HCT116 (cell line): ENCODE results near the gene ZNF775. TPM values are rescaled to one million over a fixed set of nuclear protein-coding genes. Genes with fewer than 3 reads are reported as not detected.

Experiments
- ATAC-seq: fragments of 200-7000 bp; cut with Tn5 transposase; 2 replicates; pipeline ENCODE4 v1.9.1; 2020; ENCODE audit warnings: mild to moderate bottlenecking, moderate library complexity
- BruUV-seq: library from RNA; stranded (reverse); fragments of 400-500 nt; replicated peaks from 2 replicates; lab custom pipeline; 2021; lab: Mats Ljungman, UMichigan
- CTCF ChIA-PET: fragments of 300-600 bp; sonication (Branson Sonifier 250); formaldehyde crosslinking; loops from one replicate; lab custom pipeline; 2021; ENCODE audit warnings: antibody characterized with exemption; lab: Charles Lee
- POLR2A ChIA-PET: fragments of 300-600, 350-600 bp; sonication (Branson Sonifier 250); formaldehyde crosslinking; loops from one replicate; lab custom pipeline; 2021; ENCODE audit warnings: antibody characterized with exemption; lab: Charles Lee
- RAD21 ChIA-PET, 2 experiments: fragments of 300-600 bp; sonication (Branson Sonifier 250); formaldehyde crosslinking; loops; one replicate each; lab custom pipeline; 2023; ENCODE audit warnings: low total read pairs in 2 of 2; ENCODE audit not compliant: uncharacterized antibody in 2 of 2, unreplicated experiment in 2 of 2, low non-redundant PET in 1 of 2; lab: Charles Lee
- DNase-seq: peaks from one replicate; pipeline ENCODE4 v3.0.0-alpha.2; 2010; ENCODE audit warnings: low read depth, low spot score
- H2AFZ ChIP-seq: fragments of 200-600 bp; shearing (Covaris generic), sonication (generic); 2 replicates; pipeline ENCODE4 v1.6.1; 2017; ENCODE audit warnings: low read depth, mixed run types, mixed read lengths, antibody characterized with exemption, low read length; ENCODE audit not compliant: poor library complexity, severe bottlenecking
- H3K27ac ChIP-seq: 2 replicates; pipeline ENCODE4 v1.5.1; 2012; ENCODE audit warnings: low read depth, low read length
- H3K27me3 ChIP-seq: fragments of 200-600 bp; sonication (generic); 2 replicates; pipeline ENCODE4 v1.6.1; 2016; ENCODE audit warnings: mixed run types, low read length, mixed read lengths; ENCODE audit not compliant: insufficient read depth
- H3K36me3 ChIP-seq, 2 experiments: fragments of 200-500 bp in 1 of 2; fragments of 200-600 bp in 1 of 2; sonication (Bioruptor generic) in 1 of 2; sonication (generic) in 1 of 2; 2 replicates each; pipeline versions ENCODE4 v1.5.1 to v1.6.1; 2014 to 2016; ENCODE audit warnings: low read length in 2 of 2, inconsistent platforms in 1 of 2, mixed read lengths in 1 of 2, mixed run types in 1 of 2; ENCODE audit not compliant: insufficient read depth in 2 of 2, control insufficient read depth in 1 of 2
- H3K4me1 ChIP-seq, 2 experiments: fragments of 200-600 bp in 1 of 2; sonication (generic) in 1 of 2; 2 replicates each; pipeline versions ENCODE4 v1.5.1 to v1.6.1; 2012 to 2017; ENCODE audit warnings: low read length in 2 of 2, inconsistent platforms in 1 of 2, mild to moderate bottlenecking in 1 of 2, mixed read lengths in 1 of 2, mixed run types in 1 of 2, moderate library complexity in 1 of 2; ENCODE audit not compliant: insufficient read depth in 2 of 2, control insufficient read depth in 1 of 2
- H3K4me2 ChIP-seq: fragments of 200-600 bp; sonication (generic); 2 replicates; pipeline ENCODE4 v1.6.1; 2017; ENCODE audit warnings: mixed run types, low read length, mixed read lengths
- H3K4me3 ChIP-seq, 2 experiments: fragments of 200-600 bp in 1 of 2; sonication (generic) in 1 of 2; replicated peaks in 1 of 2; 2 replicates each; pipeline ENCODE4 v1.5.1; 2011 to 2016; ENCODE audit warnings: low read length in 2 of 2, control low read depth in 1 of 2, low read depth in 1 of 2, mild to moderate bottlenecking in 1 of 2, mixed read lengths in 1 of 2, mixed run types in 1 of 2
- H3K79me2 ChIP-seq: fragments of 200-600 bp; sonication (generic); 2 replicates; pipeline ENCODE4 v1.6.1; 2017; ENCODE audit warnings: mild to moderate bottlenecking, mixed run types, low read length, moderate library complexity, mixed read lengths; ENCODE audit not compliant: insufficient read depth
- H3K9ac ChIP-seq: fragments of 200-600 bp; sonication (generic); 2 replicates; pipeline ENCODE4 v1.6.1; 2016; ENCODE audit warnings: low read length, mixed read lengths
- H3K9me2 ChIP-seq: fragments of 200-600 bp; sonication (generic), shearing (Covaris generic); 2 replicates; pipeline ENCODE4 v1.6.1; 2017; ENCODE audit warnings: mixed run types, mild to moderate bottlenecking, moderate library complexity; ENCODE audit not compliant: insufficient read depth
- H3K9me3 ChIP-seq, 2 experiments: fragments of 200-500 bp in 1 of 2; fragments of 200-600 bp in 1 of 2; sonication (Bioruptor generic) in 1 of 2; sonication (generic) in 1 of 2; 2 replicates each; pipeline ENCODE4 v1.6.1; 2014 to 2017; ENCODE audit warnings: low read length in 2 of 2, mixed read lengths in 2 of 2, inconsistent platforms in 1 of 2, low read depth in 1 of 2, mild to moderate bottlenecking in 1 of 2, mixed run types in 1 of 2, moderate library complexity in 1 of 2; ENCODE audit not compliant: control insufficient read depth in 1 of 2, insufficient read depth in 1 of 2
- H4K20me1 ChIP-seq: fragments of 200-600 bp; sonication (generic), shearing (Covaris generic); 2 replicates; pipeline ENCODE4 v1.6.1; 2017; ENCODE audit warnings: mixed run types, mild to moderate bottlenecking, moderate library complexity; ENCODE audit not compliant: insufficient read depth
- CTCF ChIP-seq, 3 experiments: fragments of 200-600 bp in 1 of 3; sonication (generic) in 1 of 3; IDR thresholded peaks in 2 of 3; conservative IDR thresholded peaks in 1 of 3; 2 replicates each; pipeline ENCODE4 v1.5.1; 2012 to 2017; ENCODE audit warnings: low read depth in 2 of 3, low read length in 2 of 3, antibody characterized with exemption in 1 of 3, borderline replicate concordance in 1 of 3, control low read depth in 1 of 3, mild to moderate bottlenecking in 1 of 3, mixed read lengths in 1 of 3, mixed run types in 1 of 3, moderate library complexity in 1 of 3; ENCODE audit not compliant: insufficient read depth in 1 of 3
- EZH2 ChIP-seq: fragments of 200-600 bp; sonication (generic); IDR thresholded peaks from 2 replicates; pipeline ENCODE4 v1.6.1; 2017; ENCODE audit warnings: antibody characterized with exemption, mixed run types
- TCF7L2 ChIP-seq: IDR thresholded peaks from 2 replicates; pipeline ENCODE4 v1.7.0; 2011; ENCODE audit warnings: borderline replicate concordance, inconsistent platforms; ENCODE audit not compliant: insufficient read depth, insufficient read length; ENCODE audit errors: extremely low read depth
- intact Hi-C: fragments of 100-400 bp; cut with micrococcal nuclease; formaldehyde crosslinking; loops from 2 replicates; pipeline ENCODE4 v1.10.0; 2022
- total RNA-seq: library from RNA; stranded (reverse); gene quantifications from one replicate; pipeline ENCODE4 v1.2.1, GENCODE V29; 2021; ENCODE audit not compliant: unreplicated experiment

ZNF775 gene
- total RNA-seq, 1 experiment from 2014 or later = 4.5 TPM

GRCh38 chr7:150378115-150378852 is 846 bp upstream of the ZNF775 start:
- H3K4me3 ChIP-seq = peak overlapping the region; percentile 60 to 88
- no peaks in the 10 kb centered on the region for H3K9me3 ChIP-seq
- DNase-seq = peak; percentile 19
- BruUV-seq = TSS peak; percentile 94
- H3K36me3 ChIP-seq = peaks cover 3 to 7% of the 10 kb centered on the region in 2 experiments; a peak in 2 of 4 replicates
- CTCF ChIA-PET = no interaction called here
- peak; percentile 11 for ATAC-seq
- intact Hi-C loops = loop anchor here (2.0 kb wide), 1 partner anchor 15 kb away; no protein-coding TSS in a partner anchor
- no peak overlapping the region for H2AFZ ChIP-seq
- no peaks in the 10 kb centered on the region for H4K20me1 ChIP-seq
- RAD21 ChIA-PET = interaction anchor here in 1 of 2 experiments (0.5 kb wide), 1 partner anchor 9 kb away, joined by 3 read pairs; no protein-coding TSS in a partner anchor
- TF ChIP-seq CTCF (IDR thresholded peaks at IDR 0.05 in 2 of 3, conservative IDR thresholded peaks at IDR 0.05 in 1 of 3; ENCODE audit: borderline replicate concordance in 1 of 3, insufficient read depth in 1 of 3, low read depth in 2 of 3, low read length in 2 of 3) (peak in 1 of 3 experiments; percentile 10; a peak in 2 of 6 replicates), EZH2 (no peak), TCF7L2 (peak; percentile 12)
- peak overlapping the region; percentile 78 for H3K27ac ChIP-seq
- H3K4me1 ChIP-seq = peaks cover 15 to 24% of the 10 kb centered on the region in 2 experiments
- POLR2A ChIA-PET = interaction anchor here (1.9 kb wide), 1 partner anchor 9 kb away, joined by 15 read pairs; the partner anchor contains the start of gene REPIN1
- peak overlapping the region; percentile 80 for H3K9ac ChIP-seq
- H3K9me2 ChIP-seq = no peaks in the 10 kb centered on the region
- H3K4me2 ChIP-seq = peak overlapping the region; percentile 99
- no peaks in the 10 kb centered on the region for H3K27me3 ChIP-seq
- H3K79me2 ChIP-seq = peaks cover 5% of the 10 kb centered on the region; the same call in 1 of the 2 replicates
